HepG2 (cell line): ENCODE measurements around the gene ZMYND8. TPM values are rescaled to one million over a fixed set of nuclear protein-coding genes. Genes with fewer than 3 reads are reported as not detected.

Experiments
- BHLHE40 ChIP-seq: IDR thresholded peaks from 2 replicates; pipeline ENCODE4 v1.6.1; 2011; ENCODE audit warnings: low read length, improper control_type of control experiment
- FLYWCH1 ChIP-seq: sonication (generic); formaldehyde crosslinking; IDR thresholded peaks from 2 replicates; pipeline ENCODE4 v1.8.1; 2023; ENCODE audit warnings: mild to moderate bottlenecking, missing genetic modification reagents
- FOSL1 ChIP-seq: sonication (generic); formaldehyde crosslinking; IDR thresholded peaks from 2 replicates; pipeline ENCODE4 v1.9.0; 2021; ENCODE audit warnings: missing genetic modification reagents, borderline replicate concordance
- IRF9 ChIP-seq: sonication (generic); formaldehyde crosslinking; IDR thresholded peaks from 2 replicates; pipeline ENCODE4 v1.8.0; 2022; ENCODE audit warnings: missing genetic modification reagents, mild to moderate bottlenecking, borderline replicate concordance
- MLXIP ChIP-seq: sonication (generic); formaldehyde crosslinking; IDR thresholded peaks from 2 replicates; pipeline ENCODE4 v1.9.0; 2021; ENCODE audit warnings: missing genetic modification reagents, borderline replicate concordance
- NFYB ChIP-seq: sonication (generic); formaldehyde crosslinking; IDR thresholded peaks from 2 replicates; pipeline ENCODE4 v1.4.0; 2020; ENCODE audit warnings: missing genetic modification reagents
- PHF20 ChIP-seq: sonication (generic); formaldehyde crosslinking; IDR thresholded peaks from 2 replicates; pipeline ENCODE4 v1.5.0; 2020; ENCODE audit warnings: mild to moderate bottlenecking, missing genetic modification reagents
- PTBP1 ChIP-seq: fragments of 200-400 bp; formaldehyde crosslinking; IDR thresholded peaks from 2 replicates; pipeline ENCODE4 v1.6.1; 2018; ENCODE audit warnings: low read length, low read depth; ENCODE audit not compliant: poor library complexity, severe bottlenecking
- RFXAP ChIP-seq: sonication (generic); formaldehyde crosslinking; IDR thresholded peaks from 2 replicates; pipeline ENCODE4 v1.4.0; 2020; ENCODE audit warnings: missing genetic modification reagents, borderline replicate concordance
- SMC3 ChIP-seq: IDR thresholded peaks from 2 replicates; pipeline ENCODE4 v1.6.1; 2011; ENCODE audit warnings: low read length, improper control_type of control experiment
- THAP8 ChIP-seq: sonication (generic); formaldehyde crosslinking; IDR thresholded peaks from 2 replicates; pipeline ENCODE4 v1.5.1; 2020; ENCODE audit warnings: missing genetic modification reagents, mild to moderate bottlenecking, borderline replicate concordance
- ZFP36L1 ChIP-seq: sonication (generic); formaldehyde crosslinking; IDR thresholded peaks from 2 replicates; pipeline ENCODE4 v1.8.0; 2022; ENCODE audit warnings: mild to moderate bottlenecking, missing genetic modification reagents, moderate library complexity
- ZHX2 ChIP-seq, 2 experiments: sonication (generic) in 1 of 2; formaldehyde crosslinking in 1 of 2; IDR thresholded peaks; 2 replicates each; pipeline versions ENCODE4 v1.6.1 to v1.9.0; 2014 to 2022; ENCODE audit warnings: antibody characterized with exemption in 1 of 2, borderline replicate concordance in 1 of 2, inconsistent platforms in 1 of 2, low read depth in 1 of 2, missing genetic modification reagents in 1 of 2
- ZNF124 ChIP-seq: sonication (generic); formaldehyde crosslinking; IDR thresholded peaks from 2 replicates; pipeline ENCODE4 v1.4.0; 2020; ENCODE audit warnings: missing genetic modification reagents
- ZNF431 ChIP-seq: sonication (generic); formaldehyde crosslinking; IDR thresholded peaks from 2 replicates; pipeline ENCODE4 v1.9.0; 2022; ENCODE audit warnings: missing genetic modification reagents, low read depth, mild to moderate bottlenecking, borderline replicate concordance
- polyA plus RNA-seq, 8 experiments: library from polyadenylated mRNA; depleted of rRNA in 3 of 8; stranded (reverse) in 7 of 8; unstranded in 1 of 8; fragments of >200 nt; fragmentation: Illumina TruSeq in 4 of 8; extraction: Trizol in 4 of 8; gene quantifications; 2 replicates each; pipeline versions ENCODE4 v1.2.1 to v1.2.3, GENCODE V29; 2011 to 2016; ENCODE audit warnings: low read depth in 4 of 8, missing spikeins in 1 of 8, mixed read lengths in 1 of 8; ENCODE audit not compliant: insufficient read depth in 1 of 8
- total RNA-seq, 5 experiments: library from RNA; depleted of rRNA; stranded (reverse); fragments of >200 nt; fragmentation: Illumina TruSeq; extraction: Trizol; gene quantifications; 2 replicates each; pipeline ENCODE4 v1.2.3, GENCODE V29; 2016; ENCODE audit warnings: low read depth in 1 of 5

The ZMYND8 gene
- total and polyA plus RNA-seq, 2 of the 13 experiments (the other 11 are each of a cell fraction or from before 2014, with no cell fraction given), result 53.9 to 84.7 TPM

- TF ChIP-seq ZHX2 (IDR thresholded peaks at IDR 0.05; ENCODE audit: low read depth), result no peak
- TF ChIP-seq ZHX2 (CRISPR knock-in tag; IDR thresholded peaks at IDR 0.05; ENCODE audit: borderline replicate concordance), result no peak
- 0 out of 2 replicates have a peak, but pooled peaks have one; percentile 60 for TF ChIP-seq ZFP36L1 (CRISPR knock-in tag)
- TF ChIP-seq ZNF124 (CRISPR knock-in tag), result no peak; the same call in 1 of the 2 replicates
- TF ChIP-seq PTBP1, result peak; percentile 66
- TF ChIP-seq FOSL1, result no peak
- TF ChIP-seq RFXAP (CRISPR knock-in tag), result peak; percentile 85; the same call in 1 of the 2 replicates
- 0 out of 2 replicates have a peak, but pooled peaks have one; percentile 60 for TF ChIP-seq FLYWCH1 (CRISPR knock-in tag)
- peak; percentile 56; the same call in 1 of the 2 replicates for TF ChIP-seq ZNF431 (CRISPR knock-in tag)
- peak; percentile 25; the same call in 1 of the 2 replicates for TF ChIP-seq NFYB (CRISPR knock-in tag)
- TF ChIP-seq MLXIP (CRISPR knock-in tag), result no peak
- peak; percentile 37; the same call in 1 of the 2 replicates for TF ChIP-seq PHF20 (CRISPR knock-in tag)
- no peak; the same call in 1 of the 2 replicates for TF ChIP-seq THAP8 (CRISPR knock-in tag)
- TF ChIP-seq IRF9 (CRISPR knock-in tag), result peak; percentile 87; the same call in 1 of the 2 replicates
- TF ChIP-seq BHLHE40, result no peak
- TF ChIP-seq SMC3, result peak; percentile 75
Observed at GRCh38 chr20:47196091-47197081, 160.1 kb downstream of the ZMYND8 start (continued).
